NCI-H2081 treated with DMSO at 0.1 percent for 48 hours (cell line): ENCODE measurements around the gene TMEM59L.

ENCODE experiments used
- DNase-seq: peaks from one replicate; lab custom pipeline; 2025; lab: John Stamatoyannopoulos, UW

TMEM59L gene

GRCh38 chr19:18658366-18658855, 45.7 kb downstream of the TMEM59L start:
- no peak for DNase-seq

- no peak for DNase-seq
Measured at GRCh38 chr19:18659281-18660050, 46.8 kb downstream of the TMEM59L start.

GRCh38 chr19:18660051-18660910, 47.6 kb downstream of the TMEM59L start:
- no peak for DNase-seq

- no peak for DNase-seq
Measured at GRCh38 chr19:18660939-18661670, 48.4 kb downstream of the TMEM59L start.

GRCh38 chr19:18662972-18663732, 50.5 kb downstream of the TMEM59L start:
- DNase-seq, result no peak

GRCh38 chr19:18663940-18664530, 51.4 kb downstream of the TMEM59L start:
- DNase-seq, result no peak

- no peak for DNase-seq
Measured at GRCh38 chr19:18665771-18666202, 53.1 kb downstream of the TMEM59L start.

- no peak for DNase-seq
Measured at GRCh38 chr19:18666317-18666716, 53.6 kb downstream of the TMEM59L start.

- no peak for DNase-seq
Measured at GRCh38 chr19:18666784-18667183, 54.1 kb downstream of the TMEM59L start.

- no peak for DNase-seq
Measured at GRCh38 chr19:18667531-18668251, 55.0 kb downstream of the TMEM59L start.

GRCh38 chr19:18668252-18668631, 55.6 kb downstream of the TMEM59L start:
- DNase-seq, result no peak

- no peak for DNase-seq
Measured at GRCh38 chr19:18668744-18669523, 56.3 kb downstream of the TMEM59L start.

- DNase-seq, result no peak
Measured at GRCh38 chr19:18669524-18669817, 56.8 kb downstream of the TMEM59L start.

- no peak for DNase-seq
Measured at GRCh38 chr19:18669883-18670282, 57.2 kb downstream of the TMEM59L start.

GRCh38 chr19:18670312-18670711, 57.6 kb downstream of the TMEM59L start:
- DNase-seq, result no peak
